ENCODE data around the gene ATN1. TPM values are rescaled to one million over a fixed set of nuclear protein-coding genes. Genes with fewer than 3 reads are reported as not detected.

ATN1 gene
- total RNA-seq, 1 experiment from 2014 or later: 126 TPM

DNA sequence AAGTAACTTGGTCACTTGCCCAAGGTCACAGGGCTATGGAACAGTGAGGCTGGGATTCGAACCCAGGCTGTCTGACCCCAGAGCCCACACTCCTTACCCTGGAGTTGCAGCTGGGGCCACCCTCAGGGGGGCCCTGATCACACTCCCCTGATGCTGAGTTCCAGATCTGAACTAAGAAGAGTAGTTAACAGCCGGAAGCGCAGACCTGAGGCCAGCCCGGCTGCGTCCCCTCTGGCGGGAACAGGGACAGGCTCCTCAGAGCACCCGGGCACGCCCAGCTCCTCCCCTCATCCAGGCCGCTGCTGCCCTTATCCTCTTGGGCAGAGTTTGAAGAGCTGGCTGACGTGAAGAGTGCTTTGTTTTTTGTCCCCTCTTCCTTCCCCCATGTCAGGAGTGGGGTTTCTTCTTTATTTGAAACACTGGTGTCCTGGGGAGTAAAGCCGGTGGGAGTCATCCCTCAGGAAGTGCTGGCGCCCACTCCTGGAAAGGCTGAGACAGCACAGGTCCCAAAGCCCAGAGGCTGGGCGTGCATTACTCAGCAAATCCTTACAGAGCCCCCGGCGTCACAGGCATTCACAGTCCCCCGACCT, 34.0 kb downstream of the ATN1 start:
- ChIA-PET POLR2A (interaction anchor here (0.5 to 9.3 kb wide), 10 partner anchors 16 to 238 kb away, joined by 3 to 237 read pairs (median 4); partner anchors contain the start of genes C12orf57, CDCA3, COPS7A and LPCAT3), CTCF (interaction anchor here (0.6 to 8.6 kb wide), 14 partner anchors 16 to 146 kb away, joined by 3 to 241 read pairs (median 3); partner anchors contain the start of genes C12orf57, LPCAT3, RNU7-1 and SPSB2)
- intact Hi-C loops (cut with micrococcal nuclease; ENCODE audit: unreplicated experiment): loop anchor here (1.0 to 5.0 kb wide), 3 partner anchors 15 to 131 kb away; partner anchors contain the start of gene C1R
- peak overlapping the region; percentile 64 for H3K4me3 ChIP-seq (ENCODE audit: low read depth, low read length)
- Mint-ChIP-seq H3K4me1 (ENCODE audit: low read depth, unreplicated experiment) (peaks cover 28% of the 10 kb centered on the region), H3K27me3 (ENCODE audit: insufficient read depth, unreplicated experiment) (no peaks in the 10 kb centered on the region), H3K27ac (ENCODE audit: unreplicated experiment) (peak overlapping the region; percentile 93), H3K36me3 (ENCODE audit: insufficient read depth, unreplicated experiment) (peaks cover 53% of the 10 kb centered on the region), H3K4me3 (ENCODE audit: unreplicated experiment) (peak overlapping the region; percentile 81), H3K9me3 (ENCODE audit: unreplicated experiment) (no peaks in the 10 kb centered on the region)
- DNase-seq: peak; percentile 89 to 90
- peak; percentile 77 to 91 for TF ChIP-seq CTCF (IDR thresholded peaks at IDR 0.05; ENCODE audit: insufficient read depth in 1 of 2, low read depth in 1 of 2, low read length in 1 of 2, severe bottlenecking in 1 of 2, unreplicated experiment in 1 of 2)
- peaks cover 35% of the 10 kb centered on the region for H3K4me1 ChIP-seq
- H3K36me3 ChIP-seq (ENCODE audit: control insufficient read depth, insufficient read depth, low read length): peaks cover 5% of the 10 kb centered on the region; the same call in 1 of the 2 replicates
- TSS peak; percentile 18 for BruUV-seq (replicated peaks)
- no peaks in the 10 kb centered on the region for H3K9me3 ChIP-seq
- H3K27me3 ChIP-seq (replicated peaks; ENCODE audit: control insufficient read depth, insufficient read depth, low read length): no peaks in the 10 kb centered on the region

GRCh38 chr12:6962285-6963015, 34.7 kb downstream of the ATN1 start:
- no TSS peak for BruUV-seq (replicated peaks)
- peak overlapping the region; percentile 81 for H3K4me3 Mint-ChIP-seq (ENCODE audit: unreplicated experiment)
- peaks cover 28% of the 10 kb centered on the region for H3K4me1 Mint-ChIP-seq (ENCODE audit: low read depth, unreplicated experiment)
- H3K4me3 ChIP-seq (ENCODE audit: low read depth, low read length): peak overlapping the region; percentile 64
- no peaks in the 10 kb centered on the region for H3K9me3 ChIP-seq
- H3K27ac Mint-ChIP-seq (ENCODE audit: unreplicated experiment): peak overlapping the region; percentile 93
- ChIA-PET POLR2A (interaction anchor here (0.5 to 9.3 kb wide), 12 partner anchors 16 to 905 kb away, joined by 3 to 237 read pairs (median 4); partner anchors contain the start of genes C12orf57, CDCA3, COPS7A and LPCAT3), CTCF (interaction anchor here (0.5 to 8.6 kb wide), 14 partner anchors 17 to 117 kb away, joined by 3 to 241 read pairs (median 3); partner anchors contain the start of genes C12orf57, LPCAT3, RNU7-1 and SPSB2)
- no peaks in the 10 kb centered on the region for H3K27me3 ChIP-seq (replicated peaks; ENCODE audit: control insufficient read depth, insufficient read depth, low read length)
- no peaks in the 10 kb centered on the region for H3K27me3 Mint-ChIP-seq (ENCODE audit: insufficient read depth, unreplicated experiment)
- no peaks in the 10 kb centered on the region for H3K9me3 Mint-ChIP-seq (ENCODE audit: unreplicated experiment)
- TF ChIP-seq CTCF (IDR thresholded peaks at IDR 0.05; ENCODE audit: insufficient read depth in 1 of 2, low read depth in 1 of 2, low read length in 1 of 2, severe bottlenecking in 1 of 2, unreplicated experiment in 1 of 2): no peak
- intact Hi-C loops (cut with micrococcal nuclease; ENCODE audit: unreplicated experiment): loop anchor here (1.0 to 5.0 kb wide), 5 partner anchors 16 to 147 kb away; partner anchors contain the start of genes C1R and C1RL
- H3K36me3 ChIP-seq (ENCODE audit: control insufficient read depth, insufficient read depth, low read length): peaks cover 8% of the 10 kb centered on the region; the same call in 1 of the 2 replicates
- peak; percentile 90 to 93 for DNase-seq
- peaks cover 60% of the 10 kb centered on the region for H3K36me3 Mint-ChIP-seq (ENCODE audit: insufficient read depth, unreplicated experiment)
- peaks cover 35% of the 10 kb centered on the region for H3K4me1 ChIP-seq
